ENCODE data around the gene DCAF4L1.

DNA sequence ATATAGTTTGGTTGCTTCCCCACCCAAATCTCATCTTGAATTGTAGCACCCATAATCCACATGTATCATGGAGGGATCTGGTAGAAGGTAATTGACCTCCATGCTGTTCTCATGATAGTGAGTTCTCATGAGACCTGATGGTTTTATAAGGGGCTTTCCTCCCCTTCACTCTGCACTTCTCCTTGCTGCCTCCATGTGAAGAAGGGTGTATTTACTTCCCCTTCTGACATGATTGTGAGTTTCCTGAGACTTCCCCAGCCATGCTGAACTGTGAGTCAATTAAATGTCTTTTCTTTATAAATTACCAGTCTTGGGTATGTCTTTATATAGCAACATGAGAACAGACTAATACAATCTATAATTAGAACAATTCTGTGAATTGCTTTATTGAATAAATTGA is 11.9 kb upstream of the DCAF4L1 start:
- TF ChIP-seq CTCF (optimal IDR thresholded peaks at IDR 0.05 in 1 of 3, IDR thresholded peaks at IDR 0.05 in 1 of 3, conservative IDR thresholded peaks at IDR 0.05 in 1 of 3; ENCODE audit: extremely low read depth in 1 of 3, insufficient read depth in 2 of 3, low read length in 3 of 3) (no peak), EZH2 (IDR thresholded peaks at IDR 0.05; ENCODE audit: low read length) (no peak)
